SK-N-SH treated with all-trans-retinoic acid at 6 μM for 48 hours (cell line): ENCODE data around the gene RRP12.

Source experiments
- ARNTL ChIP-seq: fragments of 450-650 bp; formaldehyde crosslinking; IDR thresholded peaks from 2 replicates; pipeline ENCODE4 v1.5.0; 2020; ENCODE audit warnings: low read depth, mild to moderate bottlenecking, moderate library complexity, borderline replicate concordance
- OSR1 ChIP-seq: fragments of 250-450 bp; sonication (Bioruptor Pico); IDR thresholded peaks from 2 replicates; pipeline ENCODE4 v1.8.0; 2022; ENCODE audit warnings: moderate library complexity, mild to moderate bottlenecking, inconsistent platforms
- PATZ1 ChIP-seq: fragments of 250-450 bp; sonication (Bioruptor Pico); IDR thresholded peaks from 2 replicates; pipeline ENCODE4 v1.8.0; 2020; ENCODE audit warnings: mild to moderate bottlenecking, moderate library complexity, borderline replicate concordance
- PPARA ChIP-seq: fragments of 250-450 bp; sonication (Bioruptor Pico); IDR thresholded peaks from 2 replicates; pipeline ENCODE4 v1.5.0; 2020; ENCODE audit warnings: mild to moderate bottlenecking, borderline replicate concordance
- ZFP3 ChIP-seq: fragments of 250-450 bp; sonication (Bioruptor Pico); IDR thresholded peaks from 2 replicates; pipeline ENCODE4 v1.5.0; 2020; ENCODE audit warnings: mild to moderate bottlenecking, moderate library complexity
- ZFP30 ChIP-seq: fragments of 450-650 bp; formaldehyde crosslinking; IDR thresholded peaks from 2 replicates; pipeline ENCODE4 v1.5.0; 2022; ENCODE audit warnings: mild to moderate bottlenecking, moderate library complexity
- ZNF70 ChIP-seq: fragments of 450-650 bp; formaldehyde crosslinking; IDR thresholded peaks from 2 replicates; pipeline ENCODE4 v1.5.0; 2020; ENCODE audit warnings: mild to moderate bottlenecking, moderate library complexity

- no peak for TF ChIP-seq ZFP3
- TF ChIP-seq PATZ1 (CRISPR knock-in tag), result no peak
- no peak for TF ChIP-seq OSR1 (CRISPR knock-in tag)
- no peak for TF ChIP-seq PPARA
- no peak for TF ChIP-seq ZFP30
- TF ChIP-seq ZNF70, result no peak
- no peak for TF ChIP-seq ARNTL (CRISPR knock-in tag)
Observed at GRCh38 chr10:97388152-97388551, 13.0 kb downstream of the RRP12 start.
